ENCODE measurements around the gene GP1BA.

DNA sequence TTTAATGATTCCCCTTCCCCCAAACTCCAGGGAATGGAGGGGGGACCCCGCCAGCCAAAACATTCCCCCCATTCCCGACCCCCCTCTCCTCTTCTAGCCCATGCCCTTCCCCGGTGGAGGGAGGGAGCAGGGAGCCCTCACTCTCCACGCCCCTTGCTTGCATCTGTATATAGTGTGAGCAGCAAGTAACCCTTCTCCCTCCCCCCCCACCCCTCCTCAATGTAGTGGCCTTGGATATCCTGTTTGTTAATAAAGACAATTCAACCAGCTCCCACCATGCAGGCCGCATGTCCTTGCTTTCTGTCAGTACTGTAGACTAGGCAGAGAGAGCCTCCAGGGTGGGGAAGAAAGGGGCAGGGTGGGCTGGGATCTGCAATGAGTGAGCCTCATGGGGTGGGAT, 34.3 kb upstream of the GP1BA start:
- TF ChIP-seq, protein P1, sequence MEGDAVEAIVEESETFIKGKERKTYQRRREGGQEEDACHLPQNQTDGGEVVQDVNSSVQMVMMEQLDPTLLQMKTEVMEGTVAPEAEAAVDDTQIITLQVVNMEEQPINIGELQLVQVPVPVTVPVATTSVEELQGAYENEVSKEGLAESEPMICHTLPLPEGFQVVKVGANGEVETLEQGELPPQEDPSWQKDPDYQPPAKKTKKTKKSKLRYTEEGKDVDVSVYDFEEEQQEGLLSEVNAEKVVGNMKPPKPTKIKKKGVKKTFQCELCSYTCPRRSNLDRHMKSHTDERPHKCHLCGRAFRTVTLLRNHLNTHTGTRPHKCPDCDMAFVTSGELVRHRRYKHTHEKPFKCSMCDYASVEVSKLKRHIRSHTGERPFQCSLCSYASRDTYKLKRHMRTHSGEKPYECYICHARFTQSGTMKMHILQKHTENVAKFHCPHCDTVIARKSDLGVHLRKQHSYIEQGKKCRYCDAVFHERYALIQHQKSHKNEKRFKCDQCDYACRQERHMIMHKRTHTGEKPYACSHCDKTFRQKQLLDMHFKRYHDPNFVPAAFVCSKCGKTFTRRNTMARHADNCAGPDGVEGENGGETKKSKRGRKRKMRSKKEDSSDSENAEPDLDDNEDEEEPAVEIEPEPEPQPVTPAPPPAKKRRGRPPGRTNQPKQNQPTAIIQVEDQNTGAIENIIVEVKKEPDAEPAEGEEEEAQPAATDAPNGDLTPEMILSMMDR (IDR thresholded peaks at IDR 0.05; ENCODE audit: low read depth, low read length, poor library complexity, severe bottlenecking): no peak
- TF ChIP-seq EZH2phosphoT487 (IDR thresholded peaks at IDR 0.05; ENCODE audit: borderline replicate concordance, low read length): no peak
